GM10248 (cell line): ENCODE data around the gene KANSL1.

ENCODE experiments used
- CTCF ChIA-PET: fragments of 300-600 bp; sonication (Branson Sonifier 250); formaldehyde crosslinking; extraction: SDS; loops from one replicate; lab custom pipeline; 2021; ENCODE audit warnings: antibody characterized with exemption; lab: Yijun Ruan, JAX
- POLR2A ChIA-PET: fragments of 350-650 bp; sonication (Branson Sonifier 250); formaldehyde crosslinking; extraction: SDS; loops from one replicate; lab custom pipeline; 2020; ENCODE audit warnings: antibody characterized with exemption; lab: Yijun Ruan, JAX
- DNase-seq: peaks from one replicate; pipeline ENCODE4 v3.0.0; 2012; ENCODE audit errors: extremely low spot score
- CTCF ChIP-seq: IDR thresholded peaks from 2 replicates; pipeline ENCODE4 v1.5.1; 2012; ENCODE audit warnings: mild to moderate bottlenecking, low read depth; ENCODE audit errors: extremely low read depth, missing control alignments, control extremely low read depth

KANSL1 gene

GRCh38 chr17:46152423-46152822 is 40.8 kb downstream of the KANSL1 start:
- CTCF ChIA-PET: interaction anchor here (0.8 to 3.4 kb wide), 4 partner anchors 8 to 41 kb away, joined by 3 to 12 read pairs (median 7); partner anchors contain the start of gene KANSL1
- POLR2A ChIA-PET: no interaction called here

GRCh38 chr17:46151762-46152161 is 41.5 kb downstream of the KANSL1 start:
- TF ChIP-seq CTCF: no peak
- ChIA-PET POLR2A (no interaction called here), CTCF (interaction anchor here (0.8 to 3.4 kb wide), 5 partner anchors 9 to 42 kb away, joined by 3 to 12 read pairs (median 3); partner anchors contain the start of gene KANSL1)
- no peak for DNase-seq

More at GRCh38 chr17:46152423-46152822, 40.8 kb downstream of the KANSL1 start:
- no peak for DNase-seq
- TF ChIP-seq CTCF: no peak

GRCh38 chr17:46150216-46150963 is 42.8 kb downstream of the KANSL1 start:
- CTCF ChIA-PET: interaction anchor here (1.0 to 3.4 kb wide), 3 partner anchors 14 to 43 kb away, joined by 3 to 12 read pairs (median 5); partner anchors contain the start of gene KANSL1
- no peak for DNase-seq
- POLR2A ChIA-PET: no interaction called here
- no peak for TF ChIP-seq CTCF

- TF ChIP-seq CTCF: no peak
- POLR2A ChIA-PET: no interaction called here
- CTCF ChIA-PET: no interaction called here
- DNase-seq: no peak
Measured at GRCh38 chr17:46148247-46148646, 45.0 kb downstream of the KANSL1 start.

GRCh38 chr17:46147296-46147695 is 45.9 kb downstream of the KANSL1 start:
- no peak for DNase-seq
- no peak for TF ChIP-seq CTCF
- POLR2A ChIA-PET: no interaction called here
- CTCF ChIA-PET: no interaction called here

- POLR2A ChIA-PET: no interaction called here
- CTCF ChIA-PET: interaction anchor here (1.4 to 1.5 kb wide), 3 partner anchors 11 to 26 kb away, joined by 3 to 11 read pairs (median 3); no protein-coding TSS in a partner anchor
- no peak for DNase-seq
- no peak for TF ChIP-seq CTCF
Measured at GRCh38 chr17:46144246-46144645, 49.0 kb downstream of the KANSL1 start.
